Body of pancreas (tissue), 4 donors: ENCODE measurements around the gene CD74. TPM values are rescaled to one million over a fixed set of nuclear protein-coding genes. Genes with fewer than 3 reads are reported as not detected.
A peak's percentile ranks its signal among the peaks of the same experiment; 100 is the strongest.

ENCODE experiments used
- ATAC-seq: fragments of 150-250 bp; one replicate; pipeline ENCODE4 v1.9.1; 2016
- DNase-seq, 4 donors: peaks; one replicate each; pipeline ENCODE4 v3.0.0-alpha.2; 2019
- H3K27ac ChIP-seq, 4 donors: fragments of 200-600 bp; sonication (generic); 1 replicate in 3 of 4; 2 replicates in 1 of 4; pipeline versions ENCODE4 v1.5.1 to v1.6.1; 2016 to 2019; ENCODE audit warnings: mild to moderate bottlenecking in 1 of 4, mixed read lengths in 1 of 4, moderate library complexity in 1 of 4
- H3K27me3 ChIP-seq, 2 donors: fragments of 200-600 bp; sonication (generic); one replicate each; pipeline ENCODE4 v1.6.0; 2016; ENCODE audit warnings: mild to moderate bottlenecking in 1 of 2
- H3K36me3 ChIP-seq, 2 donors: fragments of 200-600 bp; sonication (generic); replicated peaks in 1 of 2; 2 replicates each; pipeline ENCODE4 v1.5.1; 2016; ENCODE audit warnings: low read depth in 2 of 2; ENCODE audit not compliant: insufficient read depth in 1 of 2
- H3K4me1 ChIP-seq: fragments of 200-600 bp; sonication (generic); one replicate; pipeline ENCODE4 v1.6.0; 2016
- H3K4me3 ChIP-seq, 2 donors: fragments of 200-600 bp; sonication (generic); 1 replicate in 1 of 2; 2 replicates in 1 of 2; pipeline ENCODE4 v1.5.1; 2016 to 2019
- H3K9me3 ChIP-seq, 3 donors: fragments of 200-600 bp; sonication (generic); 1 replicate in 2 of 3; 2 replicates in 1 of 3; pipeline ENCODE4 v1.5.1; 2016
- CTCF ChIP-seq, 7 experiments: fragments of 450-650 bp in 4 of 7; fragments of 200-600 bp in 3 of 7; sonication (generic) in 3 of 7; IDR thresholded peaks; one replicate each; pipeline ENCODE4 v1.5.1; 2016 to 2019; ENCODE audit warnings: antibody characterized with exemption in 7 of 7
- POLR2A ChIP-seq, 3 donors: fragments of 450-650 bp; IDR thresholded peaks; one replicate each; pipeline ENCODE4 v1.6.1; 2016; ENCODE audit warnings: antibody characterized with exemption in 3 of 3, mild to moderate bottlenecking in 2 of 3
- WGBS, 2 donors: methylation state at CpG; one replicate each; pipeline ENCODE4 v1.1.5; 2017; 5-methylcytosine and 5-hydroxymethylcytosine counted together
- intact Hi-C: fragments of 100-400 bp; cut with DNase I; formaldehyde crosslinking; loops from one replicate; pipeline ENCODE4 v1.15.1; 2023
- total RNA-seq, 2 donors: library from RNA; depleted of rRNA; stranded (reverse); fragments of >200 nt; gene quantifications; one replicate each; pipeline ENCODE4 v1.1.0, GENCODE V29; 2016

The CD74 gene
- total RNA-seq, 2 donors from 2014 or later: 130 to 405 TPM

GRCh38 chr5:150451594-150451993, 38.9 kb upstream of the CD74 start:
- ATAC-seq: no peak
- Histone ChIP-seq H3K4me1 (peaks cover 20% of the 10 kb centered on the region), H3K27ac (no peak overlapping the region), H3K36me3 (peaks cover 1 to 8% of the 10 kb centered on the region in 2 donors), H3K27me3 (no peaks in the 10 kb centered on the region), H3K4me3 (no peak overlapping the region), H3K9me3 (no peaks in the 10 kb centered on the region)
- intact Hi-C loops: loop anchor here (10.0 kb wide), 1 partner anchor 203 kb away; no protein-coding TSS in a partner anchor
- no peak for DNase-seq
- TF ChIP-seq POLR2A (IDR thresholded peaks at IDR 0.05): no peak
- no peak for TF ChIP-seq CTCF (IDR thresholded peaks at IDR 0.05)
- WGBS, 2 donors: 63 to 92% methylated on average over 1 of the region's 1 CpG

GRCh38 chr5:150449517-150450339, 37.0 kb upstream of the CD74 start, which contains the start of gene RPS14:
TSS of gene RPS14 (minus strand) at chr5:150449739. CDS start at chr5:150447733, 2,006 bp downstream.
- H3K27ac ChIP-seq: peak within 1 kb of the TSS; percentile 97 to 99 (median 99)
- H3K9me3 ChIP-seq: no peaks in the 10 kb centered on the region
- ATAC-seq (peak; percentile 98), DNase-seq (peak; percentile 94 to 96 (median 94))
- TF ChIP-seq POLR2A (IDR thresholded peaks at IDR 0.05): peak; percentile 55 to 87 (median 84)
- peak; percentile 77 to 99 (median 95) for TF ChIP-seq CTCF (IDR thresholded peaks at IDR 0.05)
- peak within 1 kb of the TSS; percentile 76 to 88 for H3K4me3 ChIP-seq
- intact Hi-C loops: loop anchor here (10.0 kb wide), 1 partner anchor 205 kb away; no protein-coding TSS in a partner anchor
- 3 to 5% methylated on average over 34 to 58 of the region's 58 CpGs for WGBS, 2 donors
- peaks cover 22% of the 10 kb centered on the region for H3K4me1 ChIP-seq
- H3K27me3 ChIP-seq: no peaks in the 10 kb centered on the region
- peaks cover 8 to 26% of the 10 kb centered on the region in 2 donors for H3K36me3 ChIP-seq

- H3K4me1 ChIP-seq: peaks cover 22% of the 10 kb centered on the region
- H3K27ac ChIP-seq: peak overlapping the region; percentile 97 to 99 (median 99)
- TF ChIP-seq CTCF (IDR thresholded peaks at IDR 0.05) (no peak), POLR2A (IDR thresholded peaks at IDR 0.05) (no peak)
- no peaks in the 10 kb centered on the region for H3K9me3 ChIP-seq
- peak overlapping the region; percentile 76 to 88 for H3K4me3 ChIP-seq
- ATAC-seq (peak; percentile 49), DNase-seq (no peak)
- H3K27me3 ChIP-seq: no peaks in the 10 kb centered on the region
- 0% methylated on average over 28 to 31 of the region's 31 CpGs for WGBS, 2 donors
- intact Hi-C loops: no loop called here
- H3K36me3 ChIP-seq: peaks cover 15 to 33% of the 10 kb centered on the region in 2 donors
Measured at GRCh38 chr5:150448952-150449516, 36.3 kb upstream of the CD74 start.

- Histone ChIP-seq H3K4me3 (peak overlapping the region; percentile 76 to 88), H3K9me3 (no peaks in the 10 kb centered on the region), H3K27ac (peak overlapping the region; percentile 97 to 99 (median 99)), H3K36me3 (peaks cover 15 to 39% of the 10 kb centered on the region in 2 donors), H3K4me1 (peaks cover 22% of the 10 kb centered on the region), H3K27me3 (no peaks in the 10 kb centered on the region)
- intact Hi-C loops: no loop called here
- 15 to 22% methylated on average over 4 of the region's 4 CpGs for whole genome bisulfite sequencing, 2 donors
- ATAC-seq: no peak
- TF ChIP-seq CTCF (IDR thresholded peaks at IDR 0.05) (no peak), POLR2A (IDR thresholded peaks at IDR 0.05) (no peak)
- no peak for DNase-seq
Measured at GRCh38 chr5:150448334-150448733, 35.6 kb upstream of the CD74 start.
